ENCODE data around the gene TUFT1.

Gene TUFT1

GRCh38 chr1:151524736-151525135, 15.4 kb upstream of the TUFT1 start:
- no peak overlapping the region for H3K27ac ChIP-seq (ENCODE audit: low read depth, low read length, severe bottlenecking)
- 93% methylated on average over 7 of the region's 7 CpGs for WGBS, 2 experiments (ENCODE audit: insufficient coverage in 2 of 2)
- no peaks in the 10 kb centered on the region for H3K4me1 ChIP-seq (ENCODE audit: control insufficient read depth, insufficient read depth, low read length, poor library complexity, severe bottlenecking)
- no peak overlapping the region for H3K4me3 ChIP-seq (ENCODE audit: extremely low read depth, insufficient read depth, low read length, poor library complexity, severe bottlenecking)
- no peaks in the 10 kb centered on the region for H3K36me3 ChIP-seq (ENCODE audit: control insufficient read depth, insufficient read depth, low read length)
- no peaks in the 10 kb centered on the region for H3K9me3 ChIP-seq (ENCODE audit: control insufficient read depth, low read length)

DNA sequence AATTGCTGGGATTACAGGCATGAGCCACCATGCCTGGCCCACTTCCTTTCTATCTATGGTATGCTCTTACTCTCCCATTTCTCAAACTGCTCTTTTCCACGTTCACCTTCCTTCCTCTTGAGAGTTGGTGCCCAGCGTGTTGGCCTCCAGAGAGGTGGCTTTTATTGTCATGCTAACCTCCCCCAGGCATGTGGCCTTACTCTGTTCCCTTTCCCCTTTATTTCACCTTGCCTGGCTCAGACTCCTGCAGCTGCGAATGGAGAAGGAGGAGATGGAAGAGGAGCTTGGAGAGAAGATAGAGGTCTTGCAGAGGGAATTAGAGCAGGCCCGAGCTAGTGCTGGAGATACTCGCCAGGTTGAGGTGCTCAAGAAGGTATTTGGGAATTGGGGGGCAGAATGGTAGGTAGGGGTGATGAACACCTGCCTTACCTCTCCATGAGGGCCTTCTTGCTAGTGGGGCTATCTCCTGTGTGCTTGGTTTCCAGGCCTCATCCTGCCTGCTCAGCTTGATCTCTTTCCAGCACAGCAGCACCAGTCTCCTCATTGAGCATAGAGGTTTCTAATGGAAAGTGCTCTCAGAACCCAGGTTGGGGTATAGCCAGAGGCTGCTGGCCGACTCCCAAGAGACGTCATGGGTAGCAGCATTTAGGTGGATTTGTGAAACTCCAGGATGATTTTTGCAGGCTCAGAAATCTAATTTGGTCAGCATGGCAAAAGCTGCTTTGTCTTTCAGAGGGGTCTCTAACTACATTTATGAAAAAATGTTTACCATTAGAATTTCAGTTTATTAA, 13.2 kb upstream of the TUFT1 start:
- 83 to 84% methylated on average over 5 to 6 of the region's 7 CpGs for WGBS, 2 experiments (ENCODE audit: insufficient coverage in 2 of 2)
- Histone ChIP-seq H3K27ac (ENCODE audit: low read depth, low read length, severe bottlenecking) (no peak overlapping the region), H3K4me1 (ENCODE audit: control insufficient read depth, insufficient read depth, low read length, poor library complexity, severe bottlenecking) (no peaks in the 10 kb centered on the region), H3K36me3 (ENCODE audit: control insufficient read depth, insufficient read depth, low read length) (no peaks in the 10 kb centered on the region), H3K9me3 (ENCODE audit: control insufficient read depth, low read length) (no peaks in the 10 kb centered on the region), H3K4me3 (ENCODE audit: extremely low read depth, insufficient read depth, low read length, poor library complexity, severe bottlenecking) (no peak overlapping the region)

DNA sequence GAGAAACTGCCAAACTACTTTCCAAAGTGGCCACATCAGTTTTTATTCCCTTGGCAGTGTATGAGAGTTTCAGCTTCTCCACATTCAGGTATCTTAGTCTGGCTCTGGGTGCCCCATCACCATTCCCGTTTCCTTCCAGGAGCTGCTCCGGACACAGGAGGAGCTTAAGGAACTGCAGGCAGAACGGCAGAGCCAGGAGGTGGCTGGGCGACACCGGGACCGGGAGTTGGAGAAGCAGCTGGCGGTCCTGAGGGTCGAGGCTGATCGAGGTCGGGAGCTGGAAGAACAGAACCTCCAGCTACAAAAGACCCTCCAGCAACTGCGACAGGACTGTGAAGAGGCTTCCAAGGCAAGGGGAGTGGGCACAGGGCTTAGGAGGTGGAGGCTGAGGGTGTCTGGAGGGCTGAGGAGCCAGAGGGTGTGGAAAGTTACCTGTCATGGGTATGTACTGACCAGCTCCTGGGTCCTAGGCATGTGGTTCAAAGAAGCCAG, 10.9 kb upstream of the TUFT1 start:
- WGBS, 2 experiments (ENCODE audit: insufficient coverage in 2 of 2): 83 to 97% methylated on average over 10 of the region's 11 CpGs
- no peak overlapping the region for H3K4me3 ChIP-seq (ENCODE audit: extremely low read depth, insufficient read depth, low read length, poor library complexity, severe bottlenecking)
- no peaks in the 10 kb centered on the region for H3K9me3 ChIP-seq (ENCODE audit: control insufficient read depth, low read length)
- H3K27ac ChIP-seq (ENCODE audit: low read depth, low read length, severe bottlenecking): no peak overlapping the region
- H3K4me1 ChIP-seq (ENCODE audit: control insufficient read depth, insufficient read depth, low read length, poor library complexity, severe bottlenecking): no peaks in the 10 kb centered on the region
- no peaks in the 10 kb centered on the region for H3K36me3 ChIP-seq (ENCODE audit: control insufficient read depth, insufficient read depth, low read length)

- no peak overlapping the region for H3K4me3 ChIP-seq (ENCODE audit: extremely low read depth, insufficient read depth, low read length, poor library complexity, severe bottlenecking)
- H3K27ac ChIP-seq (ENCODE audit: low read depth, low read length, severe bottlenecking): no peak overlapping the region
- 96 to 97% methylated on average over 16 to 17 of the region's 18 CpGs for WGBS, 2 experiments (ENCODE audit: insufficient coverage in 2 of 2)
- H3K36me3 ChIP-seq (ENCODE audit: control insufficient read depth, insufficient read depth, low read length): no peaks in the 10 kb centered on the region
- no peaks in the 10 kb centered on the region for H3K4me1 ChIP-seq (ENCODE audit: control insufficient read depth, insufficient read depth, low read length, poor library complexity, severe bottlenecking)
- H3K9me3 ChIP-seq (ENCODE audit: control insufficient read depth, low read length): no peaks in the 10 kb centered on the region
Measured at GRCh38 chr1:151529781-151530180, 10.3 kb upstream of the TUFT1 start.

DNA sequence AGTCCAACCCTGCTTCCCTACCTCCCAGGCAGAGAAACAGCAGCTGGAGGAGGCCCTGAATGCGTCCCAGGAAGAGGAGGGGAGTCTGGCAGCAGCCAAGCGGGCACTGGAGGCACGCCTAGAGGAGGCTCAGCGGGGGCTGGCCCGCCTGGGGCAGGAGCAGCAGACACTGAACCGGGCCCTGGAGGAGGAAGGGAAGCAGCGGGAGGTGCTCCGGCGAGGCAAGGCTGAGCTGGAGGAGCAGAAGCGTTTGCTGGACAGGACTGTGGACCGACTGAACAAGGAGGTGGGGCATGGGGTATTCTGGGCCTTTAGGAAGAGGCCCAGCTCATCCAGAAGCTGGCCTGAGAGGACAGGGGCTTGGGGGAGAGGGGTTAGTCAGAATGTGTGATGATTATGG, 9.6 kb upstream of the TUFT1 start:
- H3K36me3 ChIP-seq (ENCODE audit: control insufficient read depth, insufficient read depth, low read length): no peaks in the 10 kb centered on the region
- no peak overlapping the region for H3K4me3 ChIP-seq (ENCODE audit: extremely low read depth, insufficient read depth, low read length, poor library complexity, severe bottlenecking)
- H3K4me1 ChIP-seq (ENCODE audit: control insufficient read depth, insufficient read depth, low read length, poor library complexity, severe bottlenecking): peaks cover 3% of the 10 kb centered on the region
- H3K9me3 ChIP-seq (ENCODE audit: control insufficient read depth, low read length): no peaks in the 10 kb centered on the region
- H3K27ac ChIP-seq (ENCODE audit: low read depth, low read length, severe bottlenecking): no peak overlapping the region
- 90% methylated on average over 5 to 10 of the region's 11 CpGs for WGBS, 2 experiments (ENCODE audit: insufficient coverage in 2 of 2)

GRCh38 chr1:151533870-151534269, 6.2 kb upstream of the TUFT1 start:
- H3K4me1 ChIP-seq (ENCODE audit: control insufficient read depth, insufficient read depth, low read length, poor library complexity, severe bottlenecking): peaks cover 23% of the 10 kb centered on the region
- WGBS, 2 experiments (ENCODE audit: insufficient coverage in 2 of 2): 82 to 95% methylated on average over 9 to 10 of the region's 10 CpGs
- no peaks in the 10 kb centered on the region for H3K9me3 ChIP-seq (ENCODE audit: control insufficient read depth, low read length)
- no peaks in the 10 kb centered on the region for H3K36me3 ChIP-seq (ENCODE audit: control insufficient read depth, insufficient read depth, low read length)
- no peak overlapping the region for H3K4me3 ChIP-seq (ENCODE audit: extremely low read depth, insufficient read depth, low read length, poor library complexity, severe bottlenecking)
- no peak overlapping the region for H3K27ac ChIP-seq (ENCODE audit: low read depth, low read length, severe bottlenecking)

DNA sequence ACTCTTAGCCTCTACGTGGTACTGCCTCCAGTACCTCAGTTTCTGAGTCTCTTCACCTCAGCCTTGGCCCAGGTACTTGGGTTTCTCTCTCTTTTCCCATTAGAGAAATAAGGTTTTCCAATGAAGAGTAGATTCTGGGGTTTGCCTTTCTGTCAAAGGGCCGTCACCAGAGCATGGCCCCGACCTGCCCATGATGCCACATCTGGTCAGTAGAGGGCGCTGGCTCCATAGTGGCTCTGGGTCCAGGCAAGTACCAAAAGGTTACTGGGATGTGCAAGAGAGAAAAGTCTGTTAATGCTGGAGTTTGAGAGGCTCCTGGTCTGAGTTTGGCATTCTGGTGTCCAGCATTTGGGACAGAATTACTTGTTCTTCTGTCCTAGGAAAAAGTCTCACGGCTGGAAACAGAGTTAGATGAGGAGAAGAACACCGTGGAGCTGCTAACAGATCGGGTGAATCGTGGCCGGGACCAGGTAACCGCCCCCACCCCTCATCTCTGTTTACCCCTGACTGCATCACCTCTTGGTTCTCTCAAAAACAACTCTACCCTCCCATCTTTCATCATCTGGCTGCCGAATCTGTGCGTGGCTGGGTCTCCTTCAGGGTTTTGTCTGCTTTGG, 5.3 kb upstream of the TUFT1 start:
- Histone ChIP-seq H3K9me3 (ENCODE audit: control insufficient read depth, low read length) (no peaks in the 10 kb centered on the region), H3K4me1 (ENCODE audit: control insufficient read depth, insufficient read depth, low read length, poor library complexity, severe bottlenecking) (peaks cover 23% of the 10 kb centered on the region), H3K4me3 (ENCODE audit: extremely low read depth, insufficient read depth, low read length, poor library complexity, severe bottlenecking) (no peak overlapping the region), H3K36me3 (ENCODE audit: control insufficient read depth, insufficient read depth, low read length) (no peaks in the 10 kb centered on the region), H3K27ac (ENCODE audit: low read depth, low read length, severe bottlenecking) (no peak overlapping the region)
- WGBS, 2 experiments (ENCODE audit: insufficient coverage in 2 of 2): 27 to 70% methylated on average over 5 to 7 of the region's 12 CpGs

GRCh38 chr1:151535326-151536271, 4.5 kb upstream of the TUFT1 start:
- Histone ChIP-seq H3K9me3 (ENCODE audit: control insufficient read depth, low read length) (no peaks in the 10 kb centered on the region), H3K27ac (ENCODE audit: low read depth, low read length, severe bottlenecking) (no peak overlapping the region), H3K36me3 (ENCODE audit: control insufficient read depth, insufficient read depth, low read length) (no peaks in the 10 kb centered on the region), H3K4me3 (ENCODE audit: extremely low read depth, insufficient read depth, low read length, poor library complexity, severe bottlenecking) (no peak overlapping the region), H3K4me1 (ENCODE audit: control insufficient read depth, insufficient read depth, low read length, poor library complexity, severe bottlenecking) (peaks cover 23% of the 10 kb centered on the region)
- 83 to 89% methylated on average over 5 of the region's 6 CpGs for WGBS, 2 experiments (ENCODE audit: insufficient coverage in 2 of 2)

- Histone ChIP-seq H3K4me3 (ENCODE audit: extremely low read depth, insufficient read depth, low read length, poor library complexity, severe bottlenecking) (no peak overlapping the region), H3K9me3 (ENCODE audit: control insufficient read depth, low read length) (no peaks in the 10 kb centered on the region), H3K36me3 (ENCODE audit: control insufficient read depth, insufficient read depth, low read length) (no peaks in the 10 kb centered on the region), H3K4me1 (ENCODE audit: control insufficient read depth, insufficient read depth, low read length, poor library complexity, severe bottlenecking) (peaks cover 23% of the 10 kb centered on the region), H3K27ac (ENCODE audit: low read depth, low read length, severe bottlenecking) (no peak overlapping the region)
- 92 to 94% methylated on average over 5 to 6 of the region's 7 CpGs for WGBS, 2 experiments (ENCODE audit: insufficient coverage in 2 of 2)
Measured at GRCh38 chr1:151536499-151536898, 3.6 kb upstream of the TUFT1 start.

GRCh38 chr1:151537112-151537511, 3.0 kb upstream of the TUFT1 start:
- no peaks in the 10 kb centered on the region for H3K9me3 ChIP-seq (ENCODE audit: control insufficient read depth, low read length)
- H3K4me3 ChIP-seq (ENCODE audit: extremely low read depth, insufficient read depth, low read length, poor library complexity, severe bottlenecking): no peak overlapping the region
- WGBS, 2 experiments (ENCODE audit: insufficient coverage in 2 of 2): 83 to 85% methylated on average over 9 of the region's 9 CpGs
- no peak overlapping the region for H3K27ac ChIP-seq (ENCODE audit: low read depth, low read length, severe bottlenecking)
- H3K4me1 ChIP-seq (ENCODE audit: control insufficient read depth, insufficient read depth, low read length, poor library complexity, severe bottlenecking): peaks cover 23% of the 10 kb centered on the region
- H3K36me3 ChIP-seq (ENCODE audit: control insufficient read depth, insufficient read depth, low read length): no peaks in the 10 kb centered on the region
